Measurements from ENCODE around the gene CRIM1.

Gene CRIM1

DNA sequence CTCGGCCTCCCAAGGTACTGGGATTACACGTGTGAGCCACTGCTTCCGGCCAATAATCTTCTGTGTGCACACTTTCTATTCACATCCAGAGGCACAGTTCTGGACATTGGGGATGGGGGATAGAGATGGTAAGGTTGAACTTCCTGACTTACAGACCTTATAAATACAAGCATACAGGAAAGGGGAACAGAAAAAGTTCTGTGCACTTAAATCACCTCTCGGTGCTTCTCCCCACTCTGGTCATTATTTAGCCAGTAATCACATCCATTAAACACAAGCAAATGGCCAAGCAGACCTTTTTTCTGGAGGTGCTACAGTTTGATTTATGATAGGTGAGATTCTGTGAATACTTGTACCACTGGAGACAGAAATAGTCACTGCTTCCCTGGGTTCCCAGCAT lies 110.6 kb downstream of the CRIM1 start:
- Histone ChIP-seq H3K4me3 (ENCODE audit: low read length) (no peak overlapping the region), H3K36me3 (ENCODE audit: control insufficient read depth, low read depth, low read length) (no peaks in the 10 kb centered on the region), H3K27me3 (ENCODE audit: control insufficient read depth, insufficient read depth, low read length) (no peaks in the 10 kb centered on the region)

DNA sequence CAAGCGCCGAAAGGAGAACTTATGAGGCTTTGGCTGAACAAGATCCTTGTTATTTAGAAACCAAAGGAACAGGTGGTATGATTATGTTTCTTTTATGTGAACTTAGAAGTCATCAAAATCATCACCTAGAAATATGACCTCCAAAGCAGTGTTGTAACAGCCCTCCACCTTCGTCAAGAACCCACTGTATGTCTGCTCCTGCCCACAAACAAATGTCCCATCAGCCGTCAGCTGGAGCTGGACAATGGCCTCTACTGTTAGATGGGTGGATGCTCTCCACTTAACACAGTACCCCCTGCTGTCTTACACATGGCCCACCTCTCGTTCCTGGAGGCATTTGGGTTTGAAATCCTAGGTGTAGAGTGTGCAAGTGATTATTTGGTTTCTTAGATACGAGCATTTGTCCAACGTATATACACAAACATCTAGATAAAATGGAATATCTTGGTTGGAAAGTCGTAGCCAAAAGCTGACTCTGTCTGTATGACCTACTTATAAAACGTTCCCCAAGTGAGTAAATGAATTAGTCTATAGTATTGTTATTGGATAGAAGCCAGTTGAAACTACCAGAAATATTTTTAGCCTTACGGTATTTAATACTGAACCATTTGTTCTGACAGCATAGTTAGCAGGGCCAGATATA lies 113.0 kb downstream of the CRIM1 start:
- Histone ChIP-seq H3K36me3 (ENCODE audit: control insufficient read depth, low read depth, low read length) (no peaks in the 10 kb centered on the region), H3K27ac (ENCODE audit: low read length) (no peak overlapping the region), H3K4me3 (ENCODE audit: low read length) (no peak overlapping the region), H3K27me3 (ENCODE audit: control insufficient read depth, insufficient read depth, low read length) (no peaks in the 10 kb centered on the region), H3K4me1 (ENCODE audit: control insufficient read depth, low read depth, low read length) (peaks cover 11% of the 10 kb centered on the region), H3K9ac (ENCODE audit: low read length) (no peak overlapping the region), H3K9me3 (ENCODE audit: control insufficient read depth, low read depth, low read length) (no peaks in the 10 kb centered on the region)

More for the DNA sequence above, 110.6 kb downstream of the CRIM1 start:
- peaks cover 35% of the 10 kb centered on the region for H3K4me1 ChIP-seq (ENCODE audit: control insufficient read depth, low read depth, low read length)
- no peaks in the 10 kb centered on the region for H3K9me3 ChIP-seq (ENCODE audit: control insufficient read depth, low read depth, low read length)
- H3K27ac ChIP-seq (ENCODE audit: low read length): no peak overlapping the region
- no peak overlapping the region for H3K9ac ChIP-seq (ENCODE audit: low read length)

DNA sequence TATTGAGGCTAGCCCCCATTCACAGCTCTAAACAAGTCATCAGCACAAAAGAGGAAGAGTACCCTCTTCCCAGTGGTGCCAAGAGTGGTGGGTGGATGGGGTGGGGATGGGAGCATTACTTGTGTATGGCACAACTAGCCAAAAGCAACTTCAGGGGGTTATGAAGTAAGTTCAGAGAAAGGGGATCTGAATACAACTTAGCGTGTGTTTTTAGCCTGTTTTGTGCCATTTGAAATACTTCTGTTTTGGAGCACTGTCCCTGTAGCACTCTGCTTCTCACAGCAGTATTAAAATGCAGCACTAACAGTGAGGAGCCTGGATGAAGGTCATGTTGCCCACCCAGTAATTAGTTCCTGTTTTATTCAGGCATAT lies 113.5 kb downstream of the CRIM1 start:
- no peak overlapping the region for H3K4me3 ChIP-seq (ENCODE audit: low read length)
- H3K4me1 ChIP-seq (ENCODE audit: control insufficient read depth, low read depth, low read length): peaks cover 6% of the 10 kb centered on the region
- H3K27ac ChIP-seq (ENCODE audit: low read length): no peak overlapping the region
- no peaks in the 10 kb centered on the region for H3K27me3 ChIP-seq (ENCODE audit: control insufficient read depth, insufficient read depth, low read length)
- no peaks in the 10 kb centered on the region for H3K36me3 ChIP-seq (ENCODE audit: control insufficient read depth, low read depth, low read length)
- no peak overlapping the region for H3K9ac ChIP-seq (ENCODE audit: low read length)
- H3K9me3 ChIP-seq (ENCODE audit: control insufficient read depth, low read depth, low read length): no peaks in the 10 kb centered on the region

DNA sequence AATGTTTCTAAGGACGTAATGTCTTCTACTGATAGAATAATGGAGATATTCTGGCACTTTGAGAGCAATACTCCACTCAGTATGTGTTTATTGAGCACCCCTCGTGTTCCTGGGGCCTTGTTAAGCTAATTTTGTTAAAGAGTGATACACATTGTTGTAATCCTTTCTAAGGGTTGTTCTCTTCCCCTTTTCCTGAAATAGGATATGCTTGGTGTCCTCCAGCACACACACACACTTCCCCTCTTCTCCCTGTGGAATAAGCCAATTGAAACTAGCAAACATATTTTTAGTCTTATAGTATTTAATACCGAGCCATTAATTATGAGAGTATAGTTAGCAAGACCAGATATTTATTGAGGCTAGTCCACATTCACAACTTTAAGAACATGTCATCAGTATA lies 114.1 kb downstream of the CRIM1 start:
- Histone ChIP-seq H3K4me1 (ENCODE audit: control insufficient read depth, low read depth, low read length) (peaks cover 6% of the 10 kb centered on the region), H3K9me3 (ENCODE audit: control insufficient read depth, low read depth, low read length) (peaks cover 1% of the 10 kb centered on the region), H3K27me3 (ENCODE audit: control insufficient read depth, insufficient read depth, low read length) (no peaks in the 10 kb centered on the region), H3K27ac (ENCODE audit: low read length) (no peak overlapping the region), H3K9ac (ENCODE audit: low read length) (no peak overlapping the region), H3K36me3 (ENCODE audit: control insufficient read depth, low read depth, low read length) (no peaks in the 10 kb centered on the region), H3K4me3 (ENCODE audit: low read length) (no peak overlapping the region)

DNA sequence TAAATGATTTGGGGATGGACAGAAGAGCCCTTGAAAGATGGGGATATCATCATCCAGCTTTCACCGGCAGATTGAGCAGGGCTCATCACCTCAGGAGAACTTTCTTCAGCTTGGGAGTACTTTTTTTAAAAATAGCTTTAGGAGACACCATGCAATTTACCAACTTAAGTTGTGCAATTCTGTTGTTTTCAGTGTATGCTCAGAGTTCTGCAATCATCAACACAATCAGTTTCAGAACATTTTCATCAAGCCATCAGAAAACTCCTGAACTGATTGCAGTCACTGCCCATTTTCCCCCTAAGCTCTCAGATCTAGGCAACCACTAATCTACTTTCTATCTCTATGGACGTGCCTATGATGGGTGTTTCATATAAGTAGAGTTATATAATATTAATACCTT lies 117.7 kb downstream of the CRIM1 start:
- peaks cover 12% of the 10 kb centered on the region for H3K36me3 ChIP-seq (ENCODE audit: control insufficient read depth, low read depth, low read length)
- no peaks in the 10 kb centered on the region for H3K27me3 ChIP-seq (ENCODE audit: control insufficient read depth, insufficient read depth, low read length)
- no peak overlapping the region for H3K27ac ChIP-seq (ENCODE audit: low read length)
- peaks cover 7% of the 10 kb centered on the region for H3K9me3 ChIP-seq (ENCODE audit: control insufficient read depth, low read depth, low read length)
- no peak overlapping the region for H3K4me3 ChIP-seq (ENCODE audit: low read length)
- H3K9ac ChIP-seq (ENCODE audit: low read length): no peak overlapping the region
- peaks cover 6% of the 10 kb centered on the region for H3K4me1 ChIP-seq (ENCODE audit: control insufficient read depth, low read depth, low read length)

DNA sequence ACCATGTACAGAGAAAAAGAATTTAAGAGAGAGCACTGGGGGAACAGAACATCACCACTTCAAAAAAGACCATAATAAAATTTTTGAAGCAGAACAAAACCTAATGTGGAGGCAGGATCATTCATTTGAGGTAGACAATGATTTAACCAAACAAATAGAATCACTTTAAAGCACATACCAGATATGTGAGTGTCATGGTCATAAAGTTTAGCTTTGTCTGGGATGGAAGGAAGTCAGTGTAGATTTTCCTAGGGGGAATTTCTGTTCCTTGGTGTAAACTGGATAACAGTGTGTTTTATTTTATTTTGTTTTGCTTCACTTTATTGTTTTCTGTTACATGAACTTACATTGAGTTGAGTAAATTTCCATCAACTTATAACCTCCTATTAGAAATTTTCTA lies 120.8 kb downstream of the CRIM1 start:
- Histone ChIP-seq H3K4me3 (ENCODE audit: low read length) (no peak overlapping the region), H3K36me3 (ENCODE audit: control insufficient read depth, low read depth, low read length) (peaks cover 35% of the 10 kb centered on the region), H3K27ac (ENCODE audit: low read length) (no peak overlapping the region), H3K4me1 (ENCODE audit: control insufficient read depth, low read depth, low read length) (no peaks in the 10 kb centered on the region), H3K9ac (ENCODE audit: low read length) (no peak overlapping the region), H3K9me3 (ENCODE audit: control insufficient read depth, low read depth, low read length) (peaks cover 7% of the 10 kb centered on the region), H3K27me3 (ENCODE audit: control insufficient read depth, insufficient read depth, low read length) (no peaks in the 10 kb centered on the region)

DNA sequence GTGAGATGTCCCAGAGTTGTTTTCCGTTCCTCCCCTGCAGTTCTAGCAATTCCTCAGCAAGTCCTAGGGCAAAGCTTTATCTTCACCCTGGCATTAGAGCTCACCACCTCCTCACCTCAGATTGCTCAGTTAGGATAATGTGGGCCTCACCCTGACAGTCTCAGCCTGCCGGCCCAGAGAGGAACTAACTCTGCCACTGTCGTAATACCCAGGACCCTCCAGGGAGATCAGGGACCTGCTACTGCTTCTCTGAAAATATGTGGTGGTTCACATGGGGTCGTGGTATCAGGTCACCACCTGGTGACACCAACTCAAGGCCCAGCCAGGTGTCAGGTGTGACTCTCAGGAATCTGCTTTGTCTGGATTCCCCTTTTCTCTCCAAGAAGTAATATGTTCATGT lies 121.7 kb downstream of the CRIM1 start:
- peaks cover 35% of the 10 kb centered on the region for H3K36me3 ChIP-seq (ENCODE audit: control insufficient read depth, low read depth, low read length)
- H3K9ac ChIP-seq (ENCODE audit: low read length): no peak overlapping the region
- no peaks in the 10 kb centered on the region for H3K27me3 ChIP-seq (ENCODE audit: control insufficient read depth, insufficient read depth, low read length)
- no peaks in the 10 kb centered on the region for H3K4me1 ChIP-seq (ENCODE audit: control insufficient read depth, low read depth, low read length)
- peaks cover 7% of the 10 kb centered on the region for H3K9me3 ChIP-seq (ENCODE audit: control insufficient read depth, low read depth, low read length)
- H3K4me3 ChIP-seq (ENCODE audit: low read length): no peak overlapping the region
- H3K27ac ChIP-seq (ENCODE audit: low read length): no peak overlapping the region

DNA sequence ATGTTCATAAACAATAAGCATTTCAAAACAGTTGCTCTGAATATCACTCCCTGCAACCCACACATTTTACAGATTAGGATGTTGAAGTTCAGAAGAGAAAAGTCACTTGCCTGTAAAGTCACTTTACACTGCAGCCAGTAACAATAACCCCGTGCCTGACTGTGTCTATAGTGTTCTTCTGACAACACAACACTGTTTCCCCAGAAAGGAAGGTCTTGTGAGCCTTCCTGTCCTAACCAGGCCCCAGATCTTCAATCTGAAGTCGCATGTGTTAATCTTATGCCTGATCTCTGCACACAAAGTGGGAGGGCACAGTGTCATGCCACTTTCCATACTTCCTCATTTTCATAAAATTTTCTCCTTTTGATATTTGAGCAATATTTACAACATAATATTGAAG lies 122.2 kb downstream of the CRIM1 start:
- no peak overlapping the region for H3K9ac ChIP-seq (ENCODE audit: low read length)
- no peaks in the 10 kb centered on the region for H3K4me1 ChIP-seq (ENCODE audit: control insufficient read depth, low read depth, low read length)
- H3K27ac ChIP-seq (ENCODE audit: low read length): no peak overlapping the region
- H3K9me3 ChIP-seq (ENCODE audit: control insufficient read depth, low read depth, low read length): peaks cover 7% of the 10 kb centered on the region
- H3K4me3 ChIP-seq (ENCODE audit: low read length): no peak overlapping the region
- H3K36me3 ChIP-seq (ENCODE audit: control insufficient read depth, low read depth, low read length): peaks cover 35% of the 10 kb centered on the region
- no peaks in the 10 kb centered on the region for H3K27me3 ChIP-seq (ENCODE audit: control insufficient read depth, insufficient read depth, low read length)

DNA sequence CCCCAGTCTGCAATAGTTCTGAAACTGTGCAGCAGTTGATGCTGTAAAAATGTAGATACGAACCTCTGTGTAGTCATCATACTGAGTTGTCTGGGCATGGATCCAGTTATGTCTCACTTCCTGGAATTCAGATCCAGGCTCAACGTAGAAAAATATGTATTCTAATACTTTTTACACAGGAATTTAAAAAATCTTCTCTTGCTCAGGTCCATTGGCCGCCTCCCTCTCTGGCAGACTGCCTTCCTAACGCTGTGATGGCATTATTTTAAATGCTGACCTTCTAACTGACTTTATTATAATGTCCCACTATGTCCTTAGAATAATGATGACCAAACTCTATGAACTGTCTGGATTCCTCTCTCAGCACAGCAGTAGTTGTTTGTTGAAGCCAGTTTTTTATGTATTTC lies 122.8 kb downstream of the CRIM1 start:
- H3K9ac ChIP-seq (ENCODE audit: low read length): no peak overlapping the region
- H3K4me3 ChIP-seq (ENCODE audit: low read length): no peak overlapping the region
- peaks cover 35% of the 10 kb centered on the region for H3K36me3 ChIP-seq (ENCODE audit: control insufficient read depth, low read depth, low read length)
- peaks cover 7% of the 10 kb centered on the region for H3K9me3 ChIP-seq (ENCODE audit: control insufficient read depth, low read depth, low read length)
- H3K4me1 ChIP-seq (ENCODE audit: control insufficient read depth, low read depth, low read length): no peaks in the 10 kb centered on the region
- no peaks in the 10 kb centered on the region for H3K27me3 ChIP-seq (ENCODE audit: control insufficient read depth, insufficient read depth, low read length)
- no peak overlapping the region for H3K27ac ChIP-seq (ENCODE audit: low read length)

DNA sequence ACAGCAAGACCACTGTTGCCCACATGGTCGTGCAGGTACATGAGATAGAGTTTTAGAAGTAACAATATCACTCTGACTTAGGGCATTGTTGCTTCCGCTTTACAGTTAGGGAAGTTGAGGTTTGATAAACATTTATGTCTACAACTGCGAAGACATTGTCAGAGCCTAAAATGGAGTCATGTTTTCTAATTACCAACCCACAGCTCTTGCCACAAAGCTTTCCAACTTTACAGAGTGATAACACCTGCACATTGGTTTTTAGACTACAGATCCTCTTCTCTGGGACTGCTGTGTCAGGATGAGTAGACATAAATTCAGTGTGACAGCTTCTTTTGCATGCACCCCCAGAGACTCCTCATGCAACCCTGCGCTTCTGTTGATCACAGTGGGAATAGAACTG lies 123.4 kb downstream of the CRIM1 start:
- Histone ChIP-seq H3K27ac (ENCODE audit: low read length) (no peak overlapping the region), H3K9me3 (ENCODE audit: control insufficient read depth, low read depth, low read length) (peaks cover 7% of the 10 kb centered on the region), H3K4me3 (ENCODE audit: low read length) (no peak overlapping the region), H3K36me3 (ENCODE audit: control insufficient read depth, low read depth, low read length) (peaks cover 35% of the 10 kb centered on the region), H3K27me3 (ENCODE audit: control insufficient read depth, insufficient read depth, low read length) (no peaks in the 10 kb centered on the region), H3K9ac (ENCODE audit: low read length) (no peak overlapping the region), H3K4me1 (ENCODE audit: control insufficient read depth, low read depth, low read length) (no peaks in the 10 kb centered on the region)

DNA sequence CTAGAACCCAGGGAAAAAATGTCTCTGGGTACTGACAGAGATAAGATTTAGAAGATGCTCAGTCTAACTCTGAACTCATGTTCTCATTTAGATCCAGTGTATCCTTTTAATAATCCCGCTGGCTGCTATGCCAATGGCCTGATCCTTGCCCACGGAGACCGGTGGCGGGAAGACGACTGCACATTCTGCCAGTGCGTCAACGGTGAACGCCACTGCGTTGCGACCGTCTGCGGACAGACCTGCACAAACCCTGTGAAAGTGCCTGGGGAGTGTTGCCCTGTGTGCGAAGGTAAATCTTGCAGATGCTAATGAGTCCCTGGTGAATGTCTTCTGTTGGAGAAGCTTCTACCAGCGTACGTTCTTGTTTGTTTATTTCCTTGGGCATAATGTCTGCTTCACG lies 123.8 kb downstream of the CRIM1 start:
- no peaks in the 10 kb centered on the region for H3K27me3 ChIP-seq (ENCODE audit: control insufficient read depth, insufficient read depth, low read length)
- no peaks in the 10 kb centered on the region for H3K4me1 ChIP-seq (ENCODE audit: control insufficient read depth, low read depth, low read length)
- peaks cover 37% of the 10 kb centered on the region for H3K36me3 ChIP-seq (ENCODE audit: control insufficient read depth, low read depth, low read length)
- no peak overlapping the region for H3K4me3 ChIP-seq (ENCODE audit: low read length)
- H3K9ac ChIP-seq (ENCODE audit: low read length): no peak overlapping the region
- H3K27ac ChIP-seq (ENCODE audit: low read length): no peak overlapping the region
- peaks cover 7% of the 10 kb centered on the region for H3K9me3 ChIP-seq (ENCODE audit: control insufficient read depth, low read depth, low read length)

DNA sequence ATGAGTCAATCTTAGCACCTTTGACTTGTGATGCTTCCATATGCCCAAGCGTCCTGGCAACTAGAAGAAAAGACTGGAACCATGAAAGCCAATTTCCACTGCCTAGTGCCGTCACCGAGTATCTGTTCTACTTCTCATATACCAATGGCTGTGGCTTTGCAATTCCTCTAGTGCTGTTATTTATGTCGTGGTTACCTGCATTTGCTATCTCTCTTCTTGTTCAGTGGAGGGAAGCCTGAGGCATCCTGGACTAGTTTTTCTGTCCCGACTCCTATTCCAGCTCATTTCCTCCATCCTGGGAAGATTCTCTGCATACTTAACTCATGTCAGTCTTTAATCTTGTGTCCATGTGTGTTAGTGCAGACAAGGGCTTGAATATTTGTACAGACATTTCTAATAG lies 124.5 kb downstream of the CRIM1 start:
- Histone ChIP-seq H3K4me3 (ENCODE audit: low read length) (no peak overlapping the region), H3K9ac (ENCODE audit: low read length) (no peak overlapping the region), H3K4me1 (ENCODE audit: control insufficient read depth, low read depth, low read length) (no peaks in the 10 kb centered on the region), H3K27me3 (ENCODE audit: control insufficient read depth, insufficient read depth, low read length) (no peaks in the 10 kb centered on the region), H3K9me3 (ENCODE audit: control insufficient read depth, low read depth, low read length) (peaks cover 3% of the 10 kb centered on the region), H3K27ac (ENCODE audit: low read length) (no peak overlapping the region), H3K36me3 (ENCODE audit: control insufficient read depth, low read depth, low read length) (peaks cover 39% of the 10 kb centered on the region)

Measured in iPS-18a (cell line).